GM21528 (cell line): ENCODE measurements around the gene HNRNPC.
A peak's percentile ranks its signal among the peaks of the same experiment; 100 is the strongest.
"Not testable (repeated sequence)": the region's sequence is repeated elsewhere in the genome, so short reads cannot be mapped to it uniquely, and the experiment has no call there.

Source experiments
- ATAC-seq: cut with Tn5 transposase; IDR thresholded peaks from one replicate; pipeline ENCODE4 v1.9.1; 2021; ENCODE audit warnings: mild to moderate bottlenecking, moderate library complexity; ENCODE audit not compliant: unreplicated experiment, low FRiP score

HNRNPC gene

GRCh38 chr14:21269252-21270046 lies at the start of gene HNRNPC:
HNRNPC (minus strand) TSS chr14:21269442; CDS start chr14:21234193, 35,249 bp downstream.
- ATAC-seq, result peak; percentile 96

DNA sequence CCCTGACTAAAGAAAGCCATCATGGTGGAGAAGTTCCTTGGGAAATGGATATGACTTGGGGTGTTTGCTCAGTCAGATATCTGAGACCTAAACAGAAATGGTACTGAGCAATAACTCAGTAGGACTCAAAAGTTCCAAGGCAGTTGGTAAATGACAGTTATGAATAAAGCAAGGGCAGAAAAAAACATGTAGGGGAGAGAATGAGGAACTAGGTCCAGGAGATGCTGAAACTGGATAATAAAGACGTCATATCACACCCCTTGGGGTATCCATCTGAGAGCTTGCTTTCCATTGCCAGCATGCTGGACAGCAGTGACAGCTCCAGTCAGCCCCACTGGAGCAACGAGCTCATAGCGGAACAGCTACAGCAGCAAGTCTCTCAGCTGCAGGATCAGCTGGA lies 48.2 kb upstream of the HNRNPC start:
- ATAC-seq, result no peak

- no peak for ATAC-seq
These were observed 44.3 kb upstream of the HNRNPC start for GRCh38 chr14:21313512-21313911.

DNA sequence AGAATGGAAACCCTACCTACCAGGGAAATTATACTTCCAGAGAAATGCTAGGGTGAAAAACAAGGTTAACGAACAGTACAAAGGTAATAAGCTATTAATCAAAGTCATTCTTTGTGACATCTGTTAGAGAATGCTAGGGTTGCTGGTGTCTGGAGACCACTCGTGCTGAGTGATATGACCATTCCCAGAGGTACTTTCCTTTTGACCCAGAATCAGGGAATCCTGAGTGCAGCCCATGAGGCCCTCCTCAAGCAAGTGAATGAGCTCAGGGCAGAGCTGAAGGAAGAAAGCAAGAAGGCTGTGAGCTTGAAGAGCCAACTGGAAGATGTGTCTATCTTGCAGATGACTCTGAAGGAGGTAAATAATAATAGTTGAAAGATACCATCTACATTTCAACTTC lies 42.4 kb upstream of the HNRNPC start:
- no peak for ATAC-seq

DNA sequence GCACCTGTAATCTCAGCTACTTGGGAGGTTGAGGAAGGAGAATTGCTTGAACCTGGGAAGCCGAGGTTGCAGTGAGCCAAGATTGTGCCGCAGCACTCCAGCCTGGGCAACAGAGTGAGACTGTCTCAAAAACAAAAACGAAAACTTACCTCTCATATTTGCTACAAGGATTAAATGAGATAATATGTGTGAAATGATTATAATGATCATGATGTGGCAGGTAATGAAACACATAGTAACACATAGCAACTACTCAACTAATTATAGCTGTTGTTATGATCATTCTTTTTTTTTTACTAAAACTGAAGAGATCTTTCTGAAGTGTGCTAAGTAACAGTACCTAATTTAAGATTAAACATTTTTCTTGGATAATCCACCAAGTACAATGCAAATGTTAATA lies 40.7 kb upstream of the HNRNPC start:
- ATAC-seq, result no peak

DNA sequence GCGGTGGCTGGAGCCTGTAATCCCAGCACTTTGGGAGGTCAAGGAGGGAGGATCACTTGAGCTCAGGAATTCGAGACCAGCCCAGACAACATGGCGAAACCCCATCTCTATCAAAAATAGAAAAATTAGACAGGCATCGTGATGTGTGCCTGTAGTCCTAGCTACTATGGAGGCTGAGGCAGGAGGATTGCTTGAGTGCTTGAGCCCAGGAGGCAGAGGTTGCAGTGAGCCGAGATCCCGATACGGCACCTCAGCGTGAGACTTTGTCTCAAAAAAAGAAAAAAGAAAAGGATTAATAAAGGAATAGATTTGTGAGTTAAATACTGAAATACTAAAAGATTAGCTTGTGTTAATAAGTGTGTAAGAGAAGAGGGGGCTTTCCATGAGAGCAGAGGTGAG lies 40.0 kb upstream of the HNRNPC start:
- peak; percentile 2 for ATAC-seq

- peak; percentile 82 for ATAC-seq
These were observed 39.4 kb upstream of the HNRNPC start for GRCh38 chr14:21308479-21309237.

DNA sequence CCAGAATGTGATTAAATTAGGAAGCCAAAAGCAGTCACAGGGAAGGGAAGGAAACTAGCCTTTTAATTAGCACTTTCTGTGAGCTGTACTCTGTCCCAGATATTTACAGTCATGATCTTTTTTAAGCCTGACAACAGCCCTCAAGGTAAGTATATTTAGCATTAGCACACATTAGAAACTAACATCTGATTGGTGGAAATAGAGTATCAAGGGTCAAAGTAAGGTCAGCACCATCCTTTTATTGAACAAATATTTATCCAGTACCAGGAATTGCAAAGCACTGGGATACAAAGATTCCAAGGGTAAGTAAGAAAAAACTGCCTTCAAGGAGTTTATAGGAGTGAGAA lies 38.9 kb upstream of the HNRNPC start:
- peak; percentile 29 for ATAC-seq

GRCh38 chr14:21307637-21308036 lies 38.4 kb upstream of the HNRNPC start:
- no peak for ATAC-seq

DNA sequence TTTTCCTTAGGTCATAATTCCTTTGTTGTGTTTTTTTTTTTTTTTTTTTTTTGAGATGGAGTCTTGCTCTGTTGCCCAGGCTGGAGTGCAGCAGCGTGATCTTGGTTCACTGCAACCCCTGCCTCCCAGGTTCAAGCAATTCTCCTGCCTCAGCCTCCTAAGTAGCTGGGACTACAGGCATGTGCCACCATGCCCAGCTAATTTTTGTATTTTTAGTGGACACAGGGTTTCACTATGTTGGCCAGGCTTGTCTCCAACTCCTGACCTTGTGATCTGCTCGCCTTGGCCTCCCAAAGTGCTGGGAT lies 33.5 kb upstream of the HNRNPC start:
- not testable (repeated sequence) for ATAC-seq

GRCh38 chr14:21302013-21302835 lies 33.0 kb upstream of the HNRNPC start:
- no peak for ATAC-seq

DNA sequence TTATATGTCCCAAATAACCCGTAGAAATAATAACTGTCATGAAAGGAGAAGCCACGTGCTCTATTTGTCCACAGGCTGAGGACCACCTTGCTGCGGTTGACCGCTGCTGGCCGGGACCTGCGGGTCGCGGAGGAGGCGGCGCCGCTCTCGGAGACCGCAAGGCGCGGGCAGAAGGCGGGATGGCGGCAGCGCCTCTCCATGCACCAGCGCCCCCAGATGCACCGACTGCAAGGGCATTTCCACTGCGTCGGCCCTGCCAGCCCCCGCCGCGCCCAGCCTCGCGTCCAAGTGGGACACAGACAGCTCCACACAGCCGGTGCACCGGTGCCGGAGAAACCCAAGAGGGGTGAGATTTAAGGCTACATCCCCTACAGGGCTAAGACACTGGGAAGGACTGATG lies 31.6 kb upstream of the HNRNPC start:
- no peak for ATAC-seq

- no peak for ATAC-seq
These were observed 30.4 kb upstream of the HNRNPC start for GRCh38 chr14:21299562-21300130.

DNA sequence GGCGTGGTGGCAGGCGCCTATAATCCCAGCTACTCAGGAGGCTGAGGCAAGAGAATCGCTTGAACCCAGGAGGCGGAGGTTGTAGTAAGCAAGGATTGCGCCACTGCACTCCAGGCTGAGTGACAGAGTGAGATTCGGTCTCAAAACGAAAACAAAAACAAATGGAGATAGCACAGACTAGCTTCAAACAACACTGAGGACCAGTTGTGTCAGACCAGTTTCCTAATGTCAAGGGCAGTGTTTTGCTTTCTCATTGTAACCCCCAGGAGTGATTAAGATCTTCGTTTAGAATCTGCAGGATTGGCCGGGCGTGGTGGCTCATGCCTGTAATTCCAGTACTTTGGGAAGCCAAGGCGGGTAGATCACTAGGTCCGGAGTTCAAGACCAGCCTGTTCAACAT lies 29.1 kb upstream of the HNRNPC start:
- ATAC-seq, result no peak

- ATAC-seq, result not testable (repeated sequence)
These were observed 24.8 kb upstream of the HNRNPC start for GRCh38 chr14:21294026-21294425.

GRCh38 chr14:21287168-21287567 lies 17.9 kb upstream of the HNRNPC start:
- ATAC-seq, result no peak

GRCh38 chr14:21286516-21286915 lies 17.3 kb upstream of the HNRNPC start:
- not testable (repeated sequence) for ATAC-seq

DNA sequence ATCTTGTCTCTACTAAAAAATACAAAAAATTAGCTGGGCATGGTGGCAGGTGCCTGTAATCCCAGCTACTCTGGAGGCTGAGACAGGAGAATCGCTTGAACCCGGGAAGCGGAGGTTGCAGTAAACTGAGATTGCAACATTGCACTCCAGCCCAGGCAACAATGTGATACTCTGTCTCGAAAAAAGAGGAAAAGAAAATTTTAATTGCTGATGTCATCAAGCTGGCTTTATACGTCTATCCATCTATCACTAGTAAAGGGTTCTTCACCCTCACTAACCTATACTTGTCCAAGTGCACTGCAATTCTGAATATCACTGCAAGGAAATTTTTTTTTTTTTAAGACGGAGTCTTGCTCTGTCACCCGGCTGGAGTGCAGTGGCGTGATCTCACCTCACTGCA lies 12.7 kb upstream of the HNRNPC start:
- not testable (repeated sequence) for ATAC-seq

GRCh38 chr14:21279783-21280182 lies 10.5 kb upstream of the HNRNPC start, which contains the start of gene RPGRIP1:
RPGRIP1 (plus strand) TSS chr14:21280083; CDS start chr14:21287977, 7,894 bp downstream.
- no peak for ATAC-seq

- ATAC-seq, result no peak
These were observed 9.4 kb upstream of the HNRNPC start for GRCh38 chr14:21278632-21279031.
